T-helper 22 cell (primary cell): ENCODE measurements around the gene DNAJC4.

ENCODE experiments used
- DNase-seq: peaks from one replicate; pipeline ENCODE4 v3.0.0-alpha.2; 2020; ENCODE audit warnings: low read depth

Gene DNAJC4

GRCh38 chr11:64276653-64277431 is 46.5 kb downstream of the DNAJC4 start:
- no peak for DNase-seq

GRCh38 chr11:64278576-64279190 is 48.3 kb downstream of the DNAJC4 start:
- no peak for DNase-seq

GRCh38 chr11:64281957-64282770 is 51.8 kb downstream of the DNAJC4 start:
- no peak for DNase-seq

- DNase-seq: no peak
Measured at GRCh38 chr11:64283092-64283491, 52.7 kb downstream of the DNAJC4 start.
